GM19372 (cell line): ENCODE data around the gene UST.
"Not testable (repeated sequence)": the region's sequence is repeated elsewhere in the genome, so short reads cannot be mapped to it uniquely, and the experiment has no call there.

Source experiments
- ATAC-seq: cut with Tn5 transposase; IDR thresholded peaks from one replicate; pipeline ENCODE4 v1.9.1; 2021; ENCODE audit warnings: mild to moderate bottlenecking, low read depth, moderate library complexity; ENCODE audit not compliant: unreplicated experiment

The UST gene

GRCh38 chr6:148990403-148990802 lies 243.6 kb downstream of the UST start:
- ATAC-seq = no peak

- ATAC-seq = no peak
These were observed 250.0 kb downstream of the UST start for GRCh38 chr6:148996815-148997214.

- ATAC-seq = no peak
These were observed 251.0 kb downstream of the UST start for GRCh38 chr6:148997865-148998264.

- no peak for ATAC-seq
These were observed 251.9 kb downstream of the UST start for GRCh38 chr6:148998704-148999103.

GRCh38 chr6:148999501-148999900 lies 252.7 kb downstream of the UST start:
- ATAC-seq = no peak

- no peak for ATAC-seq
These were observed 253.2 kb downstream of the UST start for GRCh38 chr6:148999929-149000468.

GRCh38 chr6:149001422-149001821 lies 254.6 kb downstream of the UST start:
- ATAC-seq = no peak

- no peak for ATAC-seq
These were observed 256.7 kb downstream of the UST start for GRCh38 chr6:149003560-149003959.

GRCh38 chr6:149004664-149005063 lies 257.8 kb downstream of the UST start:
- ATAC-seq = no peak

- not testable (repeated sequence) for ATAC-seq
These were observed 259.4 kb downstream of the UST start for GRCh38 chr6:149006236-149006635.

- ATAC-seq = no peak
These were observed 259.8 kb downstream of the UST start for GRCh38 chr6:149006671-149007070.

- no peak for ATAC-seq
These were observed 261.0 kb downstream of the UST start for GRCh38 chr6:149007846-149008245.

GRCh38 chr6:149008741-149009140 lies 261.9 kb downstream of the UST start:
- no peak for ATAC-seq

- no peak for ATAC-seq
These were observed 265.3 kb downstream of the UST start for GRCh38 chr6:149012040-149012545.

- no peak for ATAC-seq
These were observed 266.9 kb downstream of the UST start for GRCh38 chr6:149013586-149014344.

GRCh38 chr6:149014631-149015534 lies 268.1 kb downstream of the UST start:
- ATAC-seq = no peak

GRCh38 chr6:149015535-149016525 lies 269.0 kb downstream of the UST start:
- no peak for ATAC-seq

- ATAC-seq = no peak
These were observed 269.9 kb downstream of the UST start for GRCh38 chr6:149016716-149017115.

GRCh38 chr6:149020319-149020718 lies 273.5 kb downstream of the UST start:
- no peak for ATAC-seq

- no peak for ATAC-seq
These were observed 277.5 kb downstream of the UST start for GRCh38 chr6:149024361-149024760.
